HCT116 (cell line): Measurements from ENCODE around the gene SMARCAL1. TPM values are rescaled to one million over a fixed set of nuclear protein-coding genes. Genes with fewer than 3 reads are reported as not detected.

ENCODE experiments used
- ATAC-seq: fragments of 200-7000 bp; cut with Tn5 transposase; 2 replicates; pipeline ENCODE4 v1.9.1; 2020; ENCODE audit warnings: mild to moderate bottlenecking, moderate library complexity
- BruUV-seq: library from RNA; stranded (reverse); fragments of 400-500 nt; replicated peaks from 2 replicates; lab custom pipeline; 2021; lab: Mats Ljungman, UMichigan
- CTCF ChIA-PET: fragments of 300-600 bp; sonication (Branson Sonifier 250); formaldehyde crosslinking; loops from one replicate; lab custom pipeline; 2021; ENCODE audit warnings: antibody characterized with exemption; lab: Charles Lee
- POLR2A ChIA-PET: fragments of 300-600, 350-600 bp; sonication (Branson Sonifier 250); formaldehyde crosslinking; loops from one replicate; lab custom pipeline; 2021; ENCODE audit warnings: antibody characterized with exemption; lab: Charles Lee
- RAD21 ChIA-PET, 2 experiments: fragments of 300-600 bp; sonication (Branson Sonifier 250); formaldehyde crosslinking; loops; one replicate each; lab custom pipeline; 2023; ENCODE audit warnings: low total read pairs in 2 of 2; ENCODE audit not compliant: uncharacterized antibody in 2 of 2, unreplicated experiment in 2 of 2, low non-redundant PET in 1 of 2; lab: Charles Lee
- DNase-seq: peaks from one replicate; pipeline ENCODE4 v3.0.0-alpha.2; 2010; ENCODE audit warnings: low read depth, low spot score
- H2AFZ ChIP-seq: fragments of 200-600 bp; shearing (Covaris generic), sonication (generic); 2 replicates; pipeline ENCODE4 v1.6.1; 2017; ENCODE audit warnings: low read depth, mixed run types, mixed read lengths, antibody characterized with exemption, low read length; ENCODE audit not compliant: poor library complexity, severe bottlenecking
- H3K27ac ChIP-seq: 2 replicates; pipeline ENCODE4 v1.5.1; 2012; ENCODE audit warnings: low read depth, low read length
- H3K27me3 ChIP-seq: fragments of 200-600 bp; sonication (generic); 2 replicates; pipeline ENCODE4 v1.6.1; 2016; ENCODE audit warnings: mixed run types, low read length, mixed read lengths; ENCODE audit not compliant: insufficient read depth
- H3K36me3 ChIP-seq, 2 experiments: fragments of 200-500 bp in 1 of 2; fragments of 200-600 bp in 1 of 2; sonication (Bioruptor generic) in 1 of 2; sonication (generic) in 1 of 2; 2 replicates each; pipeline versions ENCODE4 v1.5.1 to v1.6.1; 2014 to 2016; ENCODE audit warnings: low read length in 2 of 2, inconsistent platforms in 1 of 2, mixed read lengths in 1 of 2, mixed run types in 1 of 2; ENCODE audit not compliant: insufficient read depth in 2 of 2, control insufficient read depth in 1 of 2
- H3K4me1 ChIP-seq, 2 experiments: fragments of 200-600 bp in 1 of 2; sonication (generic) in 1 of 2; 2 replicates each; pipeline versions ENCODE4 v1.5.1 to v1.6.1; 2012 to 2017; ENCODE audit warnings: low read length in 2 of 2, inconsistent platforms in 1 of 2, mild to moderate bottlenecking in 1 of 2, mixed read lengths in 1 of 2, mixed run types in 1 of 2, moderate library complexity in 1 of 2; ENCODE audit not compliant: insufficient read depth in 2 of 2, control insufficient read depth in 1 of 2
- H3K4me2 ChIP-seq: fragments of 200-600 bp; sonication (generic); 2 replicates; pipeline ENCODE4 v1.6.1; 2017; ENCODE audit warnings: mixed run types, low read length, mixed read lengths
- H3K4me3 ChIP-seq, 2 experiments: fragments of 200-600 bp in 1 of 2; sonication (generic) in 1 of 2; replicated peaks in 1 of 2; 2 replicates each; pipeline ENCODE4 v1.5.1; 2011 to 2016; ENCODE audit warnings: low read length in 2 of 2, control low read depth in 1 of 2, low read depth in 1 of 2, mild to moderate bottlenecking in 1 of 2, mixed read lengths in 1 of 2, mixed run types in 1 of 2
- H3K79me2 ChIP-seq: fragments of 200-600 bp; sonication (generic); 2 replicates; pipeline ENCODE4 v1.6.1; 2017; ENCODE audit warnings: mild to moderate bottlenecking, mixed run types, low read length, moderate library complexity, mixed read lengths; ENCODE audit not compliant: insufficient read depth
- H3K9ac ChIP-seq: fragments of 200-600 bp; sonication (generic); 2 replicates; pipeline ENCODE4 v1.6.1; 2016; ENCODE audit warnings: low read length, mixed read lengths
- H3K9me2 ChIP-seq: fragments of 200-600 bp; sonication (generic), shearing (Covaris generic); 2 replicates; pipeline ENCODE4 v1.6.1; 2017; ENCODE audit warnings: mixed run types, mild to moderate bottlenecking, moderate library complexity; ENCODE audit not compliant: insufficient read depth
- H3K9me3 ChIP-seq, 2 experiments: fragments of 200-500 bp in 1 of 2; fragments of 200-600 bp in 1 of 2; sonication (Bioruptor generic) in 1 of 2; sonication (generic) in 1 of 2; 2 replicates each; pipeline ENCODE4 v1.6.1; 2014 to 2017; ENCODE audit warnings: low read length in 2 of 2, mixed read lengths in 2 of 2, inconsistent platforms in 1 of 2, low read depth in 1 of 2, mild to moderate bottlenecking in 1 of 2, mixed run types in 1 of 2, moderate library complexity in 1 of 2; ENCODE audit not compliant: control insufficient read depth in 1 of 2, insufficient read depth in 1 of 2
- H4K20me1 ChIP-seq: fragments of 200-600 bp; sonication (generic), shearing (Covaris generic); 2 replicates; pipeline ENCODE4 v1.6.1; 2017; ENCODE audit warnings: mixed run types, mild to moderate bottlenecking, moderate library complexity; ENCODE audit not compliant: insufficient read depth
- CEBPB ChIP-seq: IDR thresholded peaks from 2 replicates; pipeline ENCODE4 v1.6.1; 2012; ENCODE audit warnings: low read depth
- EZH2 ChIP-seq: fragments of 200-600 bp; sonication (generic); IDR thresholded peaks from 2 replicates; pipeline ENCODE4 v1.6.1; 2017; ENCODE audit warnings: antibody characterized with exemption, mixed run types
- EZH2phosphoT487 ChIP-seq: fragments of 200-600 bp; IDR thresholded peaks from 2 replicates; pipeline ENCODE4 v1.6.1; 2018; ENCODE audit warnings: antibody characterized with exemption, borderline replicate concordance
- POLR2A ChIP-seq: IDR thresholded peaks from 2 replicates; pipeline ENCODE4 v1.7.0; 2011; ENCODE audit warnings: borderline replicate concordance; ENCODE audit not compliant: insufficient read depth, insufficient read length; ENCODE audit errors: extremely low read depth
- POLR2AphosphoS5 ChIP-seq: IDR thresholded peaks from 2 replicates; pipeline ENCODE4 v1.6.1; 2011; ENCODE audit warnings: mild to moderate bottlenecking, low read depth, low read length, moderate library complexity
- SIN3A ChIP-seq: IDR thresholded peaks from 2 replicates; pipeline ENCODE4 v1.6.1; 2012; ENCODE audit warnings: low read depth
- SRF ChIP-seq: IDR thresholded peaks from 2 replicates; pipeline ENCODE4 v1.6.1; 2012; ENCODE audit warnings: low read depth
- TCF7L2 ChIP-seq: IDR thresholded peaks from 2 replicates; pipeline ENCODE4 v1.7.0; 2011; ENCODE audit warnings: borderline replicate concordance, inconsistent platforms; ENCODE audit not compliant: insufficient read depth, insufficient read length; ENCODE audit errors: extremely low read depth
- YY1 ChIP-seq: IDR thresholded peaks from 2 replicates; pipeline ENCODE4 v1.6.1; 2011; ENCODE audit warnings: low read length, low read depth, moderate library complexity, mild to moderate bottlenecking; ENCODE audit not compliant: insufficient replicate concordance; ENCODE audit errors: extremely low read depth
- ZNF274 ChIP-seq: fragments of 200-500 bp; sonication (Bioruptor generic); IDR thresholded peaks from 2 replicates; pipeline ENCODE4 v1.6.1; 2014; ENCODE audit warnings: mild to moderate bottlenecking, low read depth, low read length, inconsistent platforms
- intact Hi-C: fragments of 100-400 bp; cut with micrococcal nuclease; formaldehyde crosslinking; loops from 2 replicates; pipeline ENCODE4 v1.10.0; 2022
- total RNA-seq: library from RNA; stranded (reverse); gene quantifications from one replicate; pipeline ENCODE4 v1.2.1, GENCODE V29; 2021; ENCODE audit not compliant: unreplicated experiment
- TF ChIP-seq, protein P1 (sequence below): IDR thresholded peaks from 2 replicates; pipeline ENCODE4 v1.6.1; 2011; ENCODE audit warnings: mild to moderate bottlenecking, low read length, moderate library complexity; ENCODE audit not compliant: insufficient replicate concordance; ENCODE audit errors: extremely low read depth
- TF ChIP-seq, protein P2 (sequence below): IDR thresholded peaks from 2 replicates; pipeline ENCODE4 v1.6.1; 2012

Gene SMARCAL1
- total RNA-seq, 1 experiment from 2014 or later, result 18.0 TPM

DNA sequence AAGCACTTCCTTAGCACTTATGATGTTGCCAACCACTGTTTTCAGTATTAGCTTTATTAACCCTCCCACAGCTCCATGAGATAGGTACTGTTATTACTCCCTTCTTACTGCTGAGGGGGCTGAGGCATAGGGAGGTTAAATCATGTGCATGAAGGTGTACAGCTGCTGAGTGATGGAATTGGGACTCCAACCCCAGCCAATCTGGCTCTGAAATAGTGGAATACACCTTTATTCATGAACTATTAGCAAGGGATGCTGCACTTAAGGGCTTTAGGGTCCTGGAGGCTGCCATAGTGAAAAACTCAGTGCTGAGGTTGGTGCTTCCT lies 19.2 kb downstream of the SMARCAL1 start:
- POLR2A ChIA-PET, result no interaction called here
- RAD21 ChIA-PET, result no interaction called here
- DNase-seq (no peak), ATAC-seq (no peak)
- Histone ChIP-seq H3K9ac (no peak overlapping the region), H3K9me3 (no peaks in the 10 kb centered on the region), H2AFZ (no peak overlapping the region), H3K36me3 (peaks cover 12 to 13% of the 10 kb centered on the region in 2 experiments; a peak in 2 of 4 replicates), H3K27ac (no peak overlapping the region), H3K9me2 (no peaks in the 10 kb centered on the region), H3K4me2 (no peak overlapping the region), H4K20me1 (no peaks in the 10 kb centered on the region), H3K79me2 (no peaks in the 10 kb centered on the region), H3K27me3 (no peaks in the 10 kb centered on the region), H3K4me3 (no peak overlapping the region), H3K4me1 (0 out of 4 replicates have a peak, but pooled peaks cover 0 to 5% of the 10 kb centered on the region in 2 experiments)
- intact Hi-C loops, result no loop called here
- BruUV-seq, result no TSS peak
- CTCF ChIA-PET, result no interaction called here
- TF ChIP-seq ZNF274 (no peak), EZH2 (no peak), YY1 (no peak), POLR2A (no peak), SRF (no peak)
- TF ChIP-seq, protein P1, sequence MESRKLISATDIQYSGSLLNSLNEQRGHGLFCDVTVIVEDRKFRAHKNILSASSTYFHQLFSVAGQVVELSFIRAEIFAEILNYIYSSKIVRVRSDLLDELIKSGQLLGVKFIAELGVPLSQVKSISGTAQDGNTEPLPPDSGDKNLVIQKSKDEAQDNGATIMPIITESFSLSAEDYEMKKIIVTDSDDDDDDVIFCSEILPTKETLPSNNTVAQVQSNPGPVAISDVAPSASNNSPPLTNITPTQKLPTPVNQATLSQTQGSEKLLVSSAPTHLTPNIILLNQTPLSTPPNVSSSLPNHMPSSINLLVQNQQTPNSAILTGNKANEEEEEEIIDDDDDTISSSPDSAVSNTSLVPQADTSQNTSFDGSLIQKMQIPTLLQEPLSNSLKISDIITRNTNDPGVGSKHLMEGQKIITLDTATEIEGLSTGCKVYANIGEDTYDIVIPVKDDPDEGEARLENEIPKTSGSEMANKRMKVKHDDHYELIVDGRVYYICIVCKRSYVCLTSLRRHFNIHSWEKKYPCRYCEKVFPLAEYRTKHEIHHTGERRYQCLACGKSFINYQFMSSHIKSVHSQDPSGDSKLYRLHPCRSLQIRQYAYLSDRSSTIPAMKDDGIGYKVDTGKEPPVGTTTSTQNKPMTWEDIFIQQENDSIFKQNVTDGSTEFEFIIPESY, result no peak
- TF ChIP-seq, protein P2, sequence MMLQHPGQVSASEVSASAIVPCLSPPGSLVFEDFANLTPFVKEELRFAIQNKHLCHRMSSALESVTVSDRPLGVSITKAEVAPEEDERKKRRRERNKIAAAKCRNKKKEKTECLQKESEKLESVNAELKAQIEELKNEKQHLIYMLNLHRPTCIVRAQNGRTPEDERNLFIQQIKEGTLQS, result no peak

DNA sequence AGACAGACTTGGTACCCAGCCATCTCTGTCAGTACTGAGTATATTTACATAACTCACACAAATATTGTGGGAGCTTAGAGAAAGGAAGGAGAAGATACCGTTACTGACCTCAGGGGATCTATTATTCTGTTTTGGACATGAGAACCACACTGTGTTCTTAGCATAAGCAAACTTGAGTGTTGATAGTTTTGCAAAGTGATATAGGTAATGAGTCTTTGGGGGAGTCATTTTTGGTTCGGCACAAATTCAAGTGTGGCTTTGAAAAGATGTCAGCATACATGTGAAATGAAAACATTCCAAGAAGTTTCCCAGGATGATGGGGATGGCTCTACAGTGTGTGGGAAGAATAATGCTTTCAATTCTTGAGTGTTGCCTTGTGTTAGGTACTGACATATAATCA lies 24.1 kb downstream of the SMARCAL1 start:
- no peaks in the 10 kb centered on the region for H3K9me2 ChIP-seq
- intact Hi-C loops, result no loop called here

More for the DNA sequence above, 24.1 kb downstream of the SMARCAL1 start:
- RAD21 ChIA-PET, result no interaction called here
- Histone ChIP-seq H3K4me3 (no peak overlapping the region), H3K27ac (no peak overlapping the region), H2AFZ (no peak overlapping the region), H3K79me2 (no peaks in the 10 kb centered on the region), H4K20me1 (no peaks in the 10 kb centered on the region), H3K4me1 (no peaks in the 10 kb centered on the region), H3K27me3 (no peaks in the 10 kb centered on the region), H3K9me3 (no peaks in the 10 kb centered on the region), H3K9ac (no peak overlapping the region), H3K4me2 (no peak overlapping the region), H3K36me3 (peaks cover 12 to 13% of the 10 kb centered on the region in 2 experiments; a peak in 1 of 4 replicates)
- POLR2A ChIA-PET, result interaction anchor here (1.2 to 1.3 kb wide), 2 partner anchors 12 to 62 kb away, joined by 3 read pairs; partner anchors contain the start of gene RPL37A
- DNase-seq, result no peak
- no TSS peak for BruUV-seq
- no peak for TF ChIP-seq SIN3A
- no peak for TF ChIP-seq EZH2
- no peak for TF ChIP-seq CEBPB
- TF ChIP-seq POLR2AphosphoS5, result no peak
- no peak for TF ChIP-seq TCF7L2
- TF ChIP-seq EZH2phosphoT487, result no peak
- no peak for TF ChIP-seq YY1
- TF ChIP-seq, protein P2, result no peak
- ATAC-seq, result no peak
- CTCF ChIA-PET, result no interaction called here
